ENCODE data around the gene NUDT16L1. TPM values are rescaled to one million over a fixed set of nuclear protein-coding genes. Genes with fewer than 3 reads are reported as not detected.

NUDT16L1 gene
- total RNA-seq, 1 experiment from 2014 or later = 21.8 TPM

DNA sequence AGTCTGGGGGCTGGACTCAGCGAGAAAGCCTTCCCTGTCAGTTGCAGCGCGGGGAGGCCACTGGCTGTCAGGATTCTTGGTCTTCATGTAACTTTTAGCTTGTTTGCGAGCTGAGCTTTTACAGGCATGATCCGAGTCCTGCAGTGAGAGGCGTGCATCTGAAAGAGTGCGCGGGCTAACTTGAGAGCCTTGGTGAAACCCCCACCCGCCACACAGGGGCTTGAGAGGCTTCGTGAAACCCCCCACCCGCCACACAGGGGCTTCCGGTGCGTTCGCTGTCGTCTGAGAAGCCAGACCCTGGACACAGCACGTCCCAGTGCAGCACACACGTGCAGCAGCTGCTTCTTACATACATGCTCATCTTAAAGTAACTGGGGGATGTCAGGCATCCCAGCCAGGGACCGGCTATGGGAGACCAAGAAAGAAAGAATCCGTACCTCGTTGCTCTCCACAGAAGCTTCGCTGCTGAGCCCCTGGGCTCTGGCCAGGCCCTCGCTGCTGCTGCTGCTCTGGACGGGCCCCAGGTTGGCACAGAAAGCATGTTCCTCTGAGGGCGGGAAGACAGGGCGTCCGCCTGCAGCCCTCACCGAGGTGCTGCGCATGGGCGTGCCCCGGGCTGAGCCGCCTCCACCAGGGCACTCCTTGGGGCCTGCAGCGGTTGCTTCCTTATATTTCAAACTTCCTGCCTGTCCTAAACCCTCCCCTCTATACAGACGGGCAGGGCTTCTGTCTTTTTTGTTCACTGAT lies 7.8 kb downstream of the NUDT16L1 start:
- POLR2A ChIA-PET = interaction anchor here (2.9 kb wide), 1 partner anchor 9 kb away, joined by 8 read pairs; no protein-coding TSS in a partner anchor
- Mint-ChIP-seq H3K36me3 (ENCODE audit: insufficient read depth, unreplicated experiment) (peaks cover 64% of the 10 kb centered on the region), H3K4me1 (ENCODE audit: insufficient read depth, unreplicated experiment) (no peaks in the 10 kb centered on the region), H3K27me3 (ENCODE audit: insufficient read depth, unreplicated experiment) (no peaks in the 10 kb centered on the region), H3K4me3 (ENCODE audit: unreplicated experiment) (no peak overlapping the region), H3K27ac (ENCODE audit: low read depth, unreplicated experiment) (no peak overlapping the region), H3K9me3 (ENCODE audit: unreplicated experiment) (no peaks in the 10 kb centered on the region)
- CTCF ChIA-PET = no interaction called here
- no TSS peak for BruUV-seq (replicated peaks)
- intact Hi-C loops (cut with micrococcal nuclease) = no loop called here
- DNase-seq (ENCODE audit: unreplicated experiment) = no peak
- TF ChIP-seq, protein P1, sequence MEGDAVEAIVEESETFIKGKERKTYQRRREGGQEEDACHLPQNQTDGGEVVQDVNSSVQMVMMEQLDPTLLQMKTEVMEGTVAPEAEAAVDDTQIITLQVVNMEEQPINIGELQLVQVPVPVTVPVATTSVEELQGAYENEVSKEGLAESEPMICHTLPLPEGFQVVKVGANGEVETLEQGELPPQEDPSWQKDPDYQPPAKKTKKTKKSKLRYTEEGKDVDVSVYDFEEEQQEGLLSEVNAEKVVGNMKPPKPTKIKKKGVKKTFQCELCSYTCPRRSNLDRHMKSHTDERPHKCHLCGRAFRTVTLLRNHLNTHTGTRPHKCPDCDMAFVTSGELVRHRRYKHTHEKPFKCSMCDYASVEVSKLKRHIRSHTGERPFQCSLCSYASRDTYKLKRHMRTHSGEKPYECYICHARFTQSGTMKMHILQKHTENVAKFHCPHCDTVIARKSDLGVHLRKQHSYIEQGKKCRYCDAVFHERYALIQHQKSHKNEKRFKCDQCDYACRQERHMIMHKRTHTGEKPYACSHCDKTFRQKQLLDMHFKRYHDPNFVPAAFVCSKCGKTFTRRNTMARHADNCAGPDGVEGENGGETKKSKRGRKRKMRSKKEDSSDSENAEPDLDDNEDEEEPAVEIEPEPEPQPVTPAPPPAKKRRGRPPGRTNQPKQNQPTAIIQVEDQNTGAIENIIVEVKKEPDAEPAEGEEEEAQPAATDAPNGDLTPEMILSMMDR (IDR thresholded peaks at IDR 0.05; ENCODE audit: unreplicated experiment) = no peak

DNA sequence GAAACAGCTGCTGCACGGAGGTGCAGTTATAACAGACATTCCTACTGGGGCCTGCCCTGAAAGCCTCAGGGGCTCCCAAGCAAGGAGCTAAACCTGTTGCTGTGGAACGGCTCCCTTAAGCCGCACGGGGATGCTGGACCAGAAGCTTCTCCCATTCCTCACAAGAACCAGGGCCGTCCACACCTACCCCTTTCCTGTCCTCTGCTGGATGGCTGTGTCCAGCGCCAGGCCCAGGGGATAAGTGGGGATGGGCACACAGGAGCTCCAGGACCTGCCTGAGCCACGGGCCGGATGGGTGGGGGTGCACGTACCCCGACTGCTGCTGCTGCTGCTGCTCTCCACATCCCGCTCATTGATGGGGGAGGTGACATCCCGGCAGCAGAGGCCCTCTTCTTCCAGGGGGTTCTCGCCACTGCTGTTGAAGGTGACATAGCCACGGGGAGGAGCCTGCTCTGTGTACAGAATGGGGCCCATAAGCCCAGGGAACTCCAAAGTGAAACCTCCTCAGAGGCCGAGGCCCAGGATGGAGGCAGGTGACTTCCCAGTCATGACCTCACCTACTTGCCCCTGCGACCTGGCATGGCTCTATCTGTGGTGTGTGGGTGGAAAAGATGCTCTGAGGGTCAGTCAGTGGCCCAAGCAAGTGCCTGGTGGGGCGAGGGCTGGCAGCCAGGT lies 8.6 kb downstream of the NUDT16L1 start:
- Mint-ChIP-seq H3K4me1 (ENCODE audit: insufficient read depth, unreplicated experiment) (no peaks in the 10 kb centered on the region), H3K27me3 (ENCODE audit: insufficient read depth, unreplicated experiment) (no peaks in the 10 kb centered on the region), H3K9me3 (ENCODE audit: unreplicated experiment) (no peaks in the 10 kb centered on the region), H3K4me3 (ENCODE audit: unreplicated experiment) (no peak overlapping the region), H3K27ac (ENCODE audit: low read depth, unreplicated experiment) (no peak overlapping the region), H3K36me3 (ENCODE audit: insufficient read depth, unreplicated experiment) (peaks cover 66% of the 10 kb centered on the region)
- CTCF ChIA-PET = interaction anchor here (1.1 kb wide), 1 partner anchor 299 kb away, joined by 3 read pairs; no protein-coding TSS in a partner anchor
- intact Hi-C loops (cut with micrococcal nuclease) = no loop called here
- POLR2A ChIA-PET = interaction anchor here (2.9 kb wide), 1 partner anchor 8 kb away, joined by 8 read pairs; no protein-coding TSS in a partner anchor
- no TSS peak for BruUV-seq (replicated peaks)
- TF ChIP-seq, protein P1 (IDR thresholded peaks at IDR 0.05; ENCODE audit: unreplicated experiment) = no peak
- DNase-seq (ENCODE audit: unreplicated experiment) = no peak

DNA sequence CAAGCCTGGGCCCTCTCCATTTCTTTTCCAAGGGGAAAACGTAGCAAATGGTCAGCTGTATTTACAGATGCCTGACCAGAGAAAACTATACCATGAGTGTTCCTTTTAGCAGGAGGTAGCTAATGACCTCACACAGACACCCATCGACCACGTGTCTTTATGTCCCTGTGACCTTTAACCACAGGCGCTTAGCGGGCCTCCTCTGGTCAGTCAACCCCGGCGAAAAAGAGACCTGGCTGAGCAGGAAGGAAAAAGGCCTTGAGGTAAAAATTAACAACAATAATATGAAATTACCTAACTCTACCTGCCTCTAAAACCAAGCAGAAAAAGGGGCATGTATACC lies 9.1 kb downstream of the NUDT16L1 start:
- ChIA-PET CTCF (interaction anchor here (1.1 kb wide), 1 partner anchor 299 kb away, joined by 3 read pairs; no protein-coding TSS in a partner anchor), POLR2A (no interaction called here)
- no peaks in the 10 kb centered on the region for H3K9me3 Mint-ChIP-seq (ENCODE audit: unreplicated experiment)
- TF ChIP-seq, protein P1 (IDR thresholded peaks at IDR 0.05; ENCODE audit: unreplicated experiment) = no peak
- BruUV-seq (replicated peaks) = no TSS peak
- no peak overlapping the region for H3K4me3 Mint-ChIP-seq (ENCODE audit: unreplicated experiment)
- H3K4me1 Mint-ChIP-seq (ENCODE audit: insufficient read depth, unreplicated experiment) = no peaks in the 10 kb centered on the region
- H3K27ac Mint-ChIP-seq (ENCODE audit: low read depth, unreplicated experiment) = no peak overlapping the region
- intact Hi-C loops (cut with micrococcal nuclease) = no loop called here
- DNase-seq (ENCODE audit: unreplicated experiment) = no peak
- peaks cover 71% of the 10 kb centered on the region for H3K36me3 Mint-ChIP-seq (ENCODE audit: insufficient read depth, unreplicated experiment)
- H3K27me3 Mint-ChIP-seq (ENCODE audit: insufficient read depth, unreplicated experiment) = no peaks in the 10 kb centered on the region

DNA sequence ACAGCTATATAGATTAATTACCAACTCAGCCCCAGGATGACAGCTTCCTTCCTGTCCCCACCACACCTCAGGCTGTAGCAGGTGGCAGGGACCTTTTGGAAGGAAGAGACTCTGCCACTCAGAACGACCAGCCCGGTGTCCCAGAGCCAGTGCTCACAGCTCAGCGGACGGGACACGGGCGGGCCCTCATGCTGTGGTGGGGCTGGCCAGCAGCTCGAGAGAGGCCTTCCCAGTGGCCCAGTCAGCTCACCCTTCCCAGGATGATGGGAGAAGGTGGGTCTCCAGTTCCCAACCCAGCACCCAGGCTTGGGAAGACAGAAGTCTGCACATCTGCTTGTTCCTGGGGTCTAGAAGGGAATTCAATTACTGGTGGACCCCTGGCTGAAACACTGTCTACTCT lies 10.5 kb downstream of the NUDT16L1 start:
- no peaks in the 10 kb centered on the region for H3K4me1 Mint-ChIP-seq (ENCODE audit: insufficient read depth, unreplicated experiment)
- POLR2A ChIA-PET = interaction anchor here (1.1 to 1.2 kb wide), 2 partner anchors 9 to 10 kb away, joined by 4 read pairs; partner anchors contain the start of gene NUDT16L1
- BruUV-seq (replicated peaks) = no TSS peak
- DNase-seq (ENCODE audit: unreplicated experiment) = no peak
- TF ChIP-seq, protein P1 (IDR thresholded peaks at IDR 0.05; ENCODE audit: unreplicated experiment) = no peak
- CTCF ChIA-PET = interaction anchor here (1.1 kb wide), 1 partner anchor 381 kb away, joined by 3 read pairs; no protein-coding TSS in a partner anchor
- intact Hi-C loops (cut with micrococcal nuclease) = no loop called here
- no peaks in the 10 kb centered on the region for H3K9me3 Mint-ChIP-seq (ENCODE audit: unreplicated experiment)
- H3K27ac Mint-ChIP-seq (ENCODE audit: low read depth, unreplicated experiment) = no peak overlapping the region
- no peak overlapping the region for H3K4me3 Mint-ChIP-seq (ENCODE audit: unreplicated experiment)
- H3K27me3 Mint-ChIP-seq (ENCODE audit: insufficient read depth, unreplicated experiment) = no peaks in the 10 kb centered on the region
- H3K36me3 Mint-ChIP-seq (ENCODE audit: insufficient read depth, unreplicated experiment) = peaks cover 78% of the 10 kb centered on the region

All from MCF 10A (cell line).